ENCODE measurements around the gene GPR87.

The GPR87 gene

DNA sequence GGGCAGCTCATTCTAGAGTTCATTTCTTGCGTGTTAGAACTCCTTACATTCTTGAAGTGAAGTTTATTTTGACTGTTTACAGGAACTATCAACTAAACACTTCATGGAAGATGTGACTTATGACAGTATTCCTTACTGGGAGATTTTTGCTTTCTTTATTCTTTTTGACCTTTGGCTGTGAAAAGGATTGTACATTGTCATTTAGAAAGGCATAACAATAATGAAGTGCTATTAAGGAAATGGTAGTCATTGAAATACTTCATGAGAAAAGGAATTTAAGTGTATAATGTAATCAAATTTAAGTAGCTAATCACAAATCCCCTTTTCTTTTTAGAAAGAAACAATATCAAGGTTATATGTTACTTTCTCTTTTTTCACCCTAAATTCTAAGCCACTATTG lies 49.6 kb downstream of the GPR87 start:
- H3K4me2 ChIP-seq = no peak overlapping the region
- H3K4me3 ChIP-seq = no peak overlapping the region
- H3K9ac ChIP-seq = no peak overlapping the region
- peak overlapping the region in 4 of 11 experiments; percentile 31 to 78 (median 51); a peak in 5 of 22 replicates for H3K27ac ChIP-seq
- H3K36me3 ChIP-seq = no peaks in the 10 kb centered on the region
- no peaks in the 10 kb centered on the region for H3K9me3 ChIP-seq (replicated peaks in 1 of 11)
- peaks cover 12 to 31% (median 20%) of the 10 kb centered on the region in 10 experiments; a peak in 19 of 20 replicates for H3K4me1 ChIP-seq
- no peak for TF ChIP-seq Cebpa-rat (IDR thresholded peaks at IDR 0.05)
- no peaks in the 10 kb centered on the region for H4K20me1 ChIP-seq
- no peaks in the 10 kb centered on the region for H3K27me3 ChIP-seq

DNA sequence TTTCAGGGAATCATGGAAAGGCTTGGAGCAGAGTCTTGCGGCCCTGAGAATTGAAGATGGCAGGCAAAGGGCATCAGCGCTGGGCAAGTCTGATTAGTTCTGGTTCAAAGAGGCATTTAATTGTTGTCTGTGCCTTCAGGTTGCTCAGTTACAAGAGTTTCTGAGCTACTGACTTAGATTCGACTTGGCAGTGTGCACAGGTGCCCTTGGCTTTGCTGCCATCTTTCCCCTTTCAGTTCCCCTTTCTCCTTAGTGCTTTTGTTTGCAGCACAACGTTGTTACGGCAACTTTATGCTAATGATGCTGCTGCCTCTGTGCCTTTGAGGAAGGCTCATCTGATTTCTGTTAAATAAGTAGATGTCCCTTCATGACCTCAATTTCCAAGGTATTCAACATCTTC lies 50.8 kb downstream of the GPR87 start:
- no peaks in the 10 kb centered on the region; a peak in 2 of 22 replicates for H3K36me3 ChIP-seq
- peak overlapping the region in 3 of 11 experiments; percentile 15 to 49 (median 40); a peak in 3 of 22 replicates for H3K9ac ChIP-seq
- H3K4me3 ChIP-seq = no peak overlapping the region
- no peaks in the 10 kb centered on the region for H3K27me3 ChIP-seq
- H4K20me1 ChIP-seq = no peaks in the 10 kb centered on the region
- H3K27ac ChIP-seq = peak overlapping the region in 7 of 11 experiments; percentile 12 to 78 (median 63); a peak in 10 of 22 replicates
- TF ChIP-seq Cebpa-rat (IDR thresholded peaks at IDR 0.05) = no peak
- H3K9me3 ChIP-seq (replicated peaks in 1 of 11) = no peaks in the 10 kb centered on the region
- H3K4me2 ChIP-seq = peak overlapping the region; percentile 38 to 84 (median 52)
- H3K4me1 ChIP-seq = peaks cover 12 to 31% (median 20%) of the 10 kb centered on the region in 10 experiments; a peak in 19 of 20 replicates

DNA sequence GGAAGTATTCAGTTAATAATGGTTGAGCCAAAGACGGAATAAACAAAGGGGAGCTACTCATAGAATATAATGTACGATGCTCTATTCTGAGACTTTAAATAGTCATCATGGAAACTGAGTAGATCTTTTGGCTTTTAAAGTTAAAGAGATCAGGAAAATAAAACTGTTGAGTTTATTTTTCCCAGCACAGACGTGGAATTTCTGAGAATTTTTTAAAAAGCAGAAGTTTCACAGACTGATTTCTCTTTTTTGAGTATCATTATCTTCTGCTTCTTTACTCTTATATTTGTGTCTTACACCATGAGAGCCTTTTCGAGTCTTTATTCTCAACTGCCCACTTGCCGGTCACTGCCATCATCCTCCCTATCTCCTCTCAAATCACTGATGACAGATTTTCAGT lies 51.5 kb downstream of the GPR87 start:
- peak overlapping the region in 9 of 11 experiments; percentile 38 to 84 (median 56); a peak in 14 of 22 replicates for H3K4me2 ChIP-seq
- no peaks in the 10 kb centered on the region; a peak in 3 of 22 replicates for H3K36me3 ChIP-seq
- H3K9me3 ChIP-seq (replicated peaks in 1 of 11) = no peaks in the 10 kb centered on the region
- peak overlapping the region in 7 of 11 experiments; percentile 12 to 78 (median 63); a peak in 10 of 22 replicates for H3K27ac ChIP-seq
- no peak for TF ChIP-seq Cebpa-rat (IDR thresholded peaks at IDR 0.05)
- peaks cover 12 to 31% (median 20%) of the 10 kb centered on the region in 10 experiments; a peak in 19 of 20 replicates for H3K4me1 ChIP-seq
- no peak overlapping the region for H3K4me3 ChIP-seq
- H4K20me1 ChIP-seq = no peaks in the 10 kb centered on the region
- no peaks in the 10 kb centered on the region for H3K27me3 ChIP-seq
- peak overlapping the region in 2 of 11 experiments; percentile 15 to 40; a peak in 2 of 22 replicates for H3K9ac ChIP-seq

DNA sequence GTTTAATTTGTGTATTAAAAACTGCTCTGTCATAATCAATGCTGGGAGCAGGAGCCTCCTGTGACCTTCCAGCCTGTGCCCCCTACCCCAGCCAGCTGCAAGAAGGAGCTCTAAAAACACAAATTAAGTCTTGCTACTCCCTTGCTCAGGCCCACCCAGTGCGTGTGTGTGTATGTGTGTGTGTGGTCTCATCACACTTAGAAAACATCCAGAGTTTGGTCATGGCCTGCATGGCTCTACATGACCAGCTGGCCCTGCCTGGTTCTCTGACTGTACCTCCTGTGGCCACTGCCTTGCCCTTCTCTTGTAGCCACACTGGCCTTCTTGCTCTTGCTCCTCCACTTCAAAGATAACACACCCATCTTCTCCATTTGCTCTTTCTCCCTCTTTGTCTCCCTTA lies 52.0 kb downstream of the GPR87 start:
- no peak for TF ChIP-seq Cebpa-rat (IDR thresholded peaks at IDR 0.05)
- H3K36me3 ChIP-seq = no peaks in the 10 kb centered on the region; a peak in 3 of 22 replicates
- H3K27me3 ChIP-seq = no peaks in the 10 kb centered on the region
- H3K4me1 ChIP-seq = peaks cover 12 to 31% (median 20%) of the 10 kb centered on the region in 10 experiments; a peak in 19 of 20 replicates
- H4K20me1 ChIP-seq = no peaks in the 10 kb centered on the region
- no peaks in the 10 kb centered on the region for H3K9me3 ChIP-seq (replicated peaks in 1 of 11)
- H3K4me3 ChIP-seq = no peak overlapping the region
- peak overlapping the region in 4 of 11 experiments; percentile 59 to 78 (median 72); a peak in 8 of 22 replicates for H3K27ac ChIP-seq
- peak overlapping the region in 1 of 11 experiments; percentile 13; a peak in 1 of 22 replicates for H3K9ac ChIP-seq
- H3K4me2 ChIP-seq = peak overlapping the region in 5 of 11 experiments; percentile 47 to 84 (median 66); a peak in 8 of 22 replicates

DNA sequence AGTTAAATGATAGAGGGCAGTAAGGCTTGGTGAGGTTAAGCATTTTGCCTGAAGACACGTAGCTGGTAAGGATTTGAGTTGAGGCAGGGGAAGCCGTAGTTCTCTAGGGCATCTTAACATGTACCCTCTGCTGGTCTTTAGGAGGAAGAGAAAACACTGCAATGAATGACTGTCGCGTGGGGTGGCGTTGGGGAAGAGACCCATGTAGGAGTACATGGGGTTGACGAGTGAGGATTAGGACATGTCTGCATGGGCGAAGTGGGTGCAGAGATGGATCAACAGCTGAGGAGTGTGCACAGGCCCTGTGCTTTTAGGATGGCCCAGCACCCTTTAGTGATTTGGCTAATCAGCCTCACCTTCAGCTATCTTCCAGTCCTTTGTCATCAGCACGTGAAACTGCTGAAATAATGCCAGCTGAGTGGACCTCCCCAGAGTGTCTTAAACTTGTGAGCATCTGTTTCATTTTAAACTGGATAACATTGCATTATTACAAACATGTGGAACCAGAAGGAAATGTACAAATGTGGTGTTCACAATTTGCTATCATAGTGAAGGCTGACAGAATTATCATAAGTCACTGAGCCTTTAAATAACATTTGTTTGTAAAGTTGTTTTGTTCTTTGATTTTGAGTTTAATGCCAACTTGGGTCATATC lies 53.6 kb downstream of the GPR87 start:
- H3K4me2 ChIP-seq = no peak overlapping the region
- H3K9me3 ChIP-seq (replicated peaks in 1 of 11) = no peaks in the 10 kb centered on the region
- H3K27me3 ChIP-seq = no peaks in the 10 kb centered on the region
- no peak overlapping the region for H3K27ac ChIP-seq
- H3K36me3 ChIP-seq = no peaks in the 10 kb centered on the region; a peak in 3 of 22 replicates
- H3K4me3 ChIP-seq = no peak overlapping the region
- H4K20me1 ChIP-seq = no peaks in the 10 kb centered on the region
- no peak overlapping the region for H3K9ac ChIP-seq
- no peak for TF ChIP-seq Cebpa-rat (IDR thresholded peaks at IDR 0.05)
- H3K4me1 ChIP-seq = peaks cover 12 to 28% (median 20%) of the 10 kb centered on the region in 10 experiments; a peak in 19 of 20 replicates

DNA sequence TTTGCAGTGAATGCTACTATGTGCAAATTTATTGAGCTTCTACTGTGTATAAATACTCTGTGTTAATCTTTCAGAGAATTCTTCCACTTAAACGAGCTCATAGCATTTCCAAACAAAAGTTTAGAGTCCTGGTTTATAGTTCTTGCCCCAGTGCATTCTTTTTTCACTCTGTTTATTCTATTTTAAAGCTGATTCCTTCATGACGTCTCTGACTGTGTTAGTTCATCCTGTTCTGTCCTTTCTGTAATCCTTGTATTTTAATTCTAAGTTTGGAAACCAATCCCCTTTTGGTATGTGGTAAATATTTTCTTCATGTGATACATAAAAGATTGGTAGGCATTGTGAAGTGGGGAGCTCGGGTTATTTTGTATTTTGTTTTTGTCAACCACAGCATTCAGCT lies 57.0 kb downstream of the GPR87 start:
- Histone ChIP-seq H3K4me1 (peaks cover 0 to 8% (median 1%) of the 10 kb centered on the region in 10 experiments; a peak in 10 of 20 replicates), H3K27ac (no peak overlapping the region), H3K27me3 (no peaks in the 10 kb centered on the region), H3K9ac (no peak overlapping the region), H3K36me3 (no peaks in the 10 kb centered on the region; a peak in 3 of 22 replicates), H3K4me2 (no peak overlapping the region), H3K4me3 (no peak overlapping the region), H3K9me3 (replicated peaks in 1 of 11) (no peaks in the 10 kb centered on the region), H4K20me1 (no peaks in the 10 kb centered on the region)
- no peak for TF ChIP-seq Cebpa-rat (IDR thresholded peaks at IDR 0.05)

DNA sequence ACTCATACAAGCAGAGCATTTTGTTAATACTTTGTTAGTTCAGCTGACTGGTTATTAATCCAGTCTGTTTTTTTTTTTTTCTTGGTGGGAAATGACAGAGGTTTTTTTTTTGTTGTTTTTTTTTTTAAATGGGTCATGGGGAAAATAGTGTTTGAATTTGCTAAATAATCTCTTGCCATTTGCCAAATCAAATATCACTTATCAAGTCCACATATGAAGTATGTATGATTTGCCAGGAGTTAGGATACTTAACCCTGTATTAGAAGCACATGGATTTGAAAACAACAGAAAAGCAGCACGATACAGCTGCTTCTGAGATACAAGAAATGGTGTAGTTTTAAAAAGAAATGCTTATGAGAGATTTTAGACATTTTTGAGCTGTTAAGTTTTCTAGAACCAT lies 59.9 kb downstream of the GPR87 start:
- Histone ChIP-seq H3K27me3 (no peaks in the 10 kb centered on the region), H3K4me2 (no peak overlapping the region), H4K20me1 (no peaks in the 10 kb centered on the region), H3K9ac (no peak overlapping the region), H3K4me1 (no peaks in the 10 kb centered on the region), H3K9me3 (replicated peaks in 1 of 11) (no peaks in the 10 kb centered on the region), H3K4me3 (no peak overlapping the region), H3K27ac (no peak overlapping the region), H3K36me3 (no peaks in the 10 kb centered on the region; a peak in 3 of 22 replicates)
- TF ChIP-seq Cebpa-rat (IDR thresholded peaks at IDR 0.05) = no peak

DNA sequence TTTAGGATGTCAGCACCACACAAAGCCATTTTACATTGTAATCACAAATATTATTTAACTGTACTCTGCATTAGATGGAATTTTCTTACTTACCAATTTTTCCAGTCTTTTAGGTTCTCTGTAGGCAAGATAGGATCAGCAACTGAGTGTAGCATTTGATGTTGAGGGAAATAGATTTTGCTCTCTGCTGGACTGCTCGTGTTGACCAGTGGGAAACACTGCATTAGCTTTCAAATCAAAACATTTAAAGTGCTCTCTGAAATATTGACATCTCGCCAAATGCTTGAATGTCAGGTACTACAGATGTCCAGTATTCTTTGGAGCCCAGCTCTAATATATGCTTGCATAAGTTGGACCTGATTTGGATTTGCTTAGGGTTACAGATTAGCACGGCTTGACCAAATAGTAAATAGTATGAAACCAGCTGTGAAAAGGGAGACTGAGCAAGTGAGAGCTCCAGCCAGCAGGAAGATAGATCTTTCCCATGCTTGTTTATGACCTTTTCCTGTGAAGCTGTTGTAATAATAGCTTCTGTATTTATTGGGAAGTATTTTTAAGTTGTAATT lies 67.8 kb downstream of the GPR87 start:
- Histone ChIP-seq H3K4me3 (no peak overlapping the region), H3K9me3 (replicated peaks in 1 of 11) (no peaks in the 10 kb centered on the region), H3K36me3 (no peaks in the 10 kb centered on the region), H3K27me3 (no peaks in the 10 kb centered on the region), H3K27ac (no peak overlapping the region), H4K20me1 (no peaks in the 10 kb centered on the region), H3K4me2 (no peak overlapping the region), H3K9ac (no peak overlapping the region), H3K4me1 (no peaks in the 10 kb centered on the region)
- no peak for TF ChIP-seq Cebpa-rat (IDR thresholded peaks at IDR 0.05)

All from BLaER1 treated with 17β-estradiol and CSF1 and Interleukin-3, amounts not matched to agents 10 nM and 100 nM (cell line).